HG03064 (cell line): ENCODE results near the gene GSE1.

ENCODE experiments used
- ATAC-seq: cut with Tn5 transposase; IDR thresholded peaks from one replicate; pipeline ENCODE4 v1.9.1; 2021; ENCODE audit warnings: low read depth; ENCODE audit not compliant: unreplicated experiment

The GSE1 gene

DNA sequence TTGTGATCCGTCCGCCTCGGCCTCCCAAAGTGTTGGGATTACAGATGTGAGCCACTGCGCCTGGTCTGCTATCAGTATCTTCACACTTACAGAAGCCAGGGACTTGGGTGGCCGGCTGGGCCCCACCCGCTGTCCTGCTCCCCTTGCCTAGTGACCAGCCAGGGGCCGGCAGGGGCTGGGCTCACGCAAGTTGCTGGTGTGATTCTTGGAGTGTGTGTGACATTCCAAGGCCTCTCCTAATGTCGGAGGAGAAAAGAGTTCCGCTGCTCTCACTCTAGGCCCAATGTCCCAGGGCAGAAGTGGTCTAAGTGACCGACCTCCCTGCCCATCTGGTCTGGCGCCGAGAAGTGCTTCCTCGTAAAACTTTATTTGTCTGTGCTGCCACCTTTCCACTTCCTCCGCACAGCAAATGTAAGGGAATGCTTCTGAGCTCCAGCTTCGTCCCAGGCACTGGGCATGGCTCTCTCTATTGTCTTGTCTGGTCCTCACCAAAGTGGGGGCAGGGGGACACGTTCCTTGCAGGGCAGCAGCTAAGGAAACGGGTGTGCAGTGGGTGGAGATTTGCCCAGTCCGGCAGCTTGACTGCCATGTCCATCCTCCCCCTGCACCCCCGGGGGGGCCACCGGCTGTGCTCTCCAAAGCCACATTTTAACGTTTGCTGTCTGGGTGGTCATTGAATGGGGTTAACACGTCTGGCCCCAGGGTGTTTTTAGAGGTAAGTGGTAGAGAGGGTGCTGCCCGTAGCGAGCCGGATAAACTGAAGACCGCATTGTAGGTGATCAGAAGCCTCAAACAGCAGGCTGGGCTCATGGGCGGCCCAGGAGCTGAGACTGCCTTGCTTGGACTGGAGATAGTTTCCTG lies 7.8 kb upstream of the GSE1 start:
- no peak for ATAC-seq

GRCh38 chr16:85605912-85606841 lies 6.9 kb upstream of the GSE1 start:
- no peak for ATAC-seq

GRCh38 chr16:85606904-85607303 lies 6.2 kb upstream of the GSE1 start:
- no peak for ATAC-seq

DNA sequence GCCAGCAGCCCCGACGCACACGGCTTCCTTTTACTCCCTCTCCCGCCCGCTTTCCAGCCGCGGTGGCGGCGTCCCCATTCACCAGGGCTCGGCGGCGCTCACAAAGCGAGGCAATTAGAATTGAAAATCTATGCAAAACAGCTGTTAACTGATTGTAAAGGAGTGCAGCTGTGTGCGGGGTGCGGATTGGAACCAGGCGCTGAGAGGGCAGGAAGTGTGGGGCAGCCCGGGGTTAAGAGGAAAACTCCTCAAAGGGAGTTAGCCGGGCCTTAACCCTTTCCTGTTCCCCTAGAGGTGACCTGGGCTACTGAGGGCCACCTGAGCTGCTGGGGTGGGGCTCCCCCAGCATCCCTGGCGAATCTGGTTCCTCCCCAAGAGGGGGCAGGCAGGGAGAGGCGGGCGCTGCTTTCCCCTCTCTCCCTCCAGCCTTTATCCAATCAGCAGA lies 5.8 kb upstream of the GSE1 start:
- ATAC-seq, result no peak

- no peak for ATAC-seq
These were observed 5.2 kb upstream of the GSE1 start for GRCh38 chr16:85607796-85608514.

DNA sequence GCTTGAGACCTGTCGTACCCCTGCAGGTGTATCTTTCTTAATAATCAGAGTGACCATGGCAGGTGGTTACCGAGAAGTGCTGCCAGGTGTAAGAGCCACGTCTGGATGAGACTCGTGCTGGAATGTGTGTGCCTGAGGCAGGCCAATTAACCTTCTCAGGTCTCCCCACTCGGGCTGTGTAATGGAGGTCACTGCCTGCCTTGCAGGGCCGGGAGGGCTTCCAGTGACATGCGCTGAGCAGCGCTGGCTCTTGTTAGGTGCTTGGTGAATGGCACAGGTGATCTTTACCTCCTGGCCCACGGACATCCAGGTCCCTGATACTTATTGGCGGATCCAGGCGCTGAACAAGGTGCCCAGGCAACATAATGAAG lies 4.6 kb upstream of the GSE1 start:
- no peak for ATAC-seq

DNA sequence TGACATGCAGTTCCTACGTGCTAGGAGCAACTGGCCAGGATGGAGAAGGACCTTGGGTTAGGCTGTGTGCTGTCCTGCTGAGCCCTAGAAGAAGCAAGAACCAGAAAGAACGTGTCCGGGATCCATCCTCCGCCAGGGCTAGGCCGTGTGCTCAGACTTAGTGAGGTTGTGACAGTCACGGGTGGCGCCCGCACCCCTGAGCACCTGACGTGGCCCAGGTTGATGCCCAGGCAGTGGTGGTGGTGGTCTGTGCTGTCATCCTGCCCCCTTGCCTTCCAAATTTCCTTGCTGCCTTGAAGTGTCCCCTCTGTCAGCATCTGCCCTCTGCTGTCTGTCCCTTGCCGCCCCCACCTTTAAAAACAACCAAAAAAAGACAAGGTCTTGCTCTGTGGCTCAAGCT lies 4.2 kb upstream of the GSE1 start:
- ATAC-seq, result no peak

GRCh38 chr16:85609539-85609938 lies 3.6 kb upstream of the GSE1 start:
- ATAC-seq, result no peak

GRCh38 chr16:85610059-85610445 lies 3.1 kb upstream of the GSE1 start:
- no peak for ATAC-seq

- no peak for ATAC-seq
These were observed 2.5 kb upstream of the GSE1 start for GRCh38 chr16:85610446-85611193.

- ATAC-seq, result no peak
These were observed 2.0 kb upstream of the GSE1 start for GRCh38 chr16:85611194-85611443.

DNA sequence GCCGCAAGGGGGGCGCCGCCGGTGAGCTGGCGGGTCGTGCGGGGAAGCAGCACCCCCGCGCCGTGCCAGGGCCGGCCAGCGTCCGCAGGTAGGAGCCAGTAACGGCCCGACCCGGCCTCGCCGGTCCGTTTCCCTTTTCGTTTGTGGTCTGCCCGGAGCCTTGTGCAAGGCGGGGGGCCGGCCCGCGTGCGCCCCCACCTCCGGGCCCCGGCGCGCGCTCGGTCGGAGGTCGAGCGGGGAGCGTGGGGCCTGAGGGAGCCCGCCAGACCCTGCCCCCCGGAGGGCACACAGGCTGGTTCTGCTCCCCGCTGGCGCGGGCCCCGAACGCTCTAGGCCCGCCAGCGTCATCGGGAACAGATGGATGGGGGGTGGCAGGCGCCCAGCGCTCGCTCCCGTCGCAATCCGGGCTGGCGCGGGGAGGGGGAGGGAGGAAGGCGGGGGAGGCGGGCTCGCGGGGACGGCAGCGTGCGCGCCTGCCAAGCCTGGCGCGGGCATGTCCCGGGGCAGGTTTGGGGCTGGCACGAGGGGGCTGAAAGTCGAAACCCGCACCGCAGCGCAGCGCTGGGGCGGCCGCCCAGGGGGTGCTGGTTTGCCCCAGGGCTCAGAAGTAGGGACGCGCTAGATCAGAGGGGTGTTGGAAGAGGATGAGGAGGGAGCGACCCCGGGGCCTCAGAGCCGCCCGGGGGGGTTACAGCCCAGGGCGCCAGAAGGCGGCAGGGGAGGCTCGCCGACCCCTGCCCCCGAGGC lies 1.5 kb upstream of the GSE1 start:
- ATAC-seq, result no peak

DNA sequence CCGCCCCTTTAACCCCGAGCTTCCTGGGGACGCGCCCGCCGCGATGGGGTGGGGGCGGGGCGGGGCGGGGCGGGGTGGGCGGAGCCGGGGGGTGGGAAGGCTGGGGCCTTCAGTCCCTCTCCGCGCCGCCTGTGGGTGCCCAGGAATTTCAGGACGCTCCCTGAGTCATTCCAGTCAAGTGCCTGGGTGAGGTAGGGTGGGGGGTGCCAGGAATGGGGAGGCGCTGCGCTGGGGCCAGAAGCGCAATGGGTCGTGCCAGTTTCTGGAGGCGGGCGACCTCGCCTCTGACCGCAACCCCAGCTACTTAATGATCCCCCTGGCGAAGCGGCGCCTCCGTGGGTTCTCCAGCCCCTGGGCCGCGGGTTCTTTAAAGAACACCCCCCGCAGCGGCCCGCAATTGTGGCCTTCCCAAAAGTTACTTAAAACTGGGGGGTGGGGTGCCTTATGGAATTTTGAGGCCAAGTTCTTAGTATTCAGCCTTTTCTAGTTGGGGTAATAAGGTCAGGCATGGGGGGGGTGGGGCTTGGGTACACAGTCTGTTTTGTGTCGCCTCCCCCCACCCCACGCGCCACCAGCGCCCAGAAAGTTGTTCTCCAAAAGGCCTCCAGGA lies 826 bp upstream of the GSE1 start:
- ATAC-seq, result no peak

- ATAC-seq, result no peak
These were observed 649 bp downstream of the GSE1 start for GRCh38 chr16:85613604-85614337.

DNA sequence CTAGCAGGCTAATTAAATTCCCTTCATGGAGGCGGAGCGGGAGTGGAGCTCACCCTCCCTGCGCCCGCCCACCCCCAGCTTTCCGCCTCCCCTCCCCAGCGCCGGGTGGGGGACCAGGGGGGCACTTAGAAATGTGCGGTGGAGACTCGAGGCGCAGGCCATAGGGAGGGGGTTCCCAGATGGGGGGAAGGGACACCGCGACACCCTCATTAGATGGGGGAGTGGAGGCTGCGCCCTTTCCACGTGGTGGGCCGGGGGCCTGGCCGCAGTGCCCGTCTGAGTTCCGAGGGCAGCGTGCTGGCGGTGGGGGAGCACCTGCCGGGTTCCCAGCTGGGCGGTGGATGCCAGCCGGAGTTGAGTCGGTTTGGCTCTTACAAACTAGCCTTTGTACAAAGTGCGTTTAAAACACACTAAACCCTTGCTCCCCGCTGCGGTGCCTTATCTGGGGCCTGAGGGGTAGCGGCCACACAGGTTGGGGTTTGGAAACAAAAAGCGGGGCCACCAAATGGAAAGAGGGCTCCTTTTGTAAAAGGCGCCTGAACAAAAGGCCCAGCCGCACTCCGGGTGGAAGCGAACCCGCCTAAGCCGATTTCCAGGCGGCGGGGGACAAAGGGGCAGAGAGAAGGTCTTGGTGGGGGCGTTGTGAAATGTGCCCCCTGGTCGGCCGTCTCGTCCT lies 1.4 kb downstream of the GSE1 start:
- ATAC-seq, result no peak

DNA sequence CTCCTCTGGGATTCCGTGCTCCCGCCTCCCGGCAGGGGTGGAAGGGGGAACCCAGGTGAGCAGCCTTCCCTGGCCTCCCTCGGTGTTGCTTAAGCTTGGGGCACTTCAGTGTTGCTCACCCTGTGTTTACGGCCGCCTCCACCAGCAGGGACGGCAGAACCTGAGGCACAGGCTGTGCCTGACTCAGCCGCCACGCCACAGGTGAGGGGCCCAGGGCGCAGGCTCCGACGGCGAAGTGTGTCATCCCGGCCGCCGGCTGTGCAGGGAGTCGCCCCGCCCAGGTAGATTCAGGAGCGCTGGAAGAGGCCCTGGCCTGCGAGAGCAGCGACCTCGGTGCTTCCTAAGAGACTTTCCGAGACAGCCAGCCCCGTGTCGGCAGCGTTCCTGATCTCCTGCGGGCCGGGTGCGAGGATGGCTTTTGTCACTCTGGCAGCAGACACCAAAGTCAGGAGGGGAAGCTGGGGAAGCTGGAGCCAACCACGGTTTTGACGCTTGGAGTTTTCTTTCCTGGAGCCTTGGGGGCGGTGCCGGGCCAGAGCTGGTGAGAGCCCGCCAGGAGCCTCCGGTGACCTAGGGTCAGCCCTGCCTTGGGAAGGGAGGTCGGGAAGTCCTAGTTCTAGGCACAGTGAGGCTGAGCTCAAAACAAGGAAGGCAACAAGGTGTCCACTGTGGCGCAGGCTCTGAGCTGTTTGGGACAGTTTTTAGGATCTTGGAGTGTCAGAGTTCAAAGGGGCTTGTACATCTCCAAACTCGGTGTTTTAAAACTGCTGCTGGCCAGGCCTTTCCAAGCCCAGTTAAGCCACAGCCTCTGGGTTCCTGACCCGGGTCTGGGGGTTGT lies 2.1 kb downstream of the GSE1 start:
- no peak for ATAC-seq

- no peak for ATAC-seq
These were observed 2.9 kb downstream of the GSE1 start for GRCh38 chr16:85615852-85616606.
